ENCODE results near the gene GTF2H3. TPM values are rescaled to one million over a fixed set of nuclear protein-coding genes. Genes with fewer than 3 reads are reported as not detected.

GTF2H3 gene
- total and polyA plus RNA-seq, 9 of the 15 experiments (the other 6 are each of a cell fraction or from before 2014, with no cell fraction given) = 22.7 to 99.7 (median 49.6) TPM

- no peak for TF ChIP-seq RCOR1 (IDR thresholded peaks at IDR 0.05; ENCODE audit: borderline replicate concordance in 1 of 2, low read depth in 2 of 2, low read length in 2 of 2)
- TF ChIP-seq, protein P1, sequence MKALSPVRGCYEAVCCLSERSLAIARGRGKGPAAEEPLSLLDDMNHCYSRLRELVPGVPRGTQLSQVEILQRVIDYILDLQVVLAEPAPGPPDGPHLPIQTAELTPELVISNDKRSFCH (CRISPR knock-in tag; IDR thresholded peaks at IDR 0.05) = no peak
- TF ChIP-seq, protein P1 (tag; IDR thresholded peaks at IDR 0.05) = no peak
- peak; percentile 91 to 95; a peak in 3 of 4 replicates for TF ChIP-seq SIN3A (IDR thresholded peaks at IDR 0.05; ENCODE audit: borderline replicate concordance in 2 of 2, control insufficient read depth in 1 of 2, low read depth in 2 of 2, low read length in 2 of 2)
- TF ChIP-seq TAF7 (tag; IDR thresholded peaks at IDR 0.05) = no peak
- TF ChIP-seq CBFB (CRISPR knock-in tag; IDR thresholded peaks at IDR 0.05) = 0 out of 2 replicates have a peak, but pooled peaks have one; percentile 51
- peak; percentile 86; the same call in 1 of the 2 replicates for TF ChIP-seq ARID4B (CRISPR knock-in tag; IDR thresholded peaks at IDR 0.05)
- TF ChIP-seq SP1 (CRISPR knock-in tag; IDR thresholded peaks at IDR 0.05) = peak; percentile 58
- TF ChIP-seq PHF8 (IDR thresholded peaks at IDR 0.05; ENCODE audit: borderline replicate concordance, low read length) = peak; percentile 68; the same call in 1 of the 2 replicates
- no peak for TF ChIP-seq FOSL1 (tag; conservative IDR thresholded peaks at IDR 0.05)
- no peak for TF ChIP-seq TEAD1 (CRISPR knock-in tag; IDR thresholded peaks at IDR 0.05)
- TF ChIP-seq ZNF134 (CRISPR knock-in tag; conservative IDR thresholded peaks at IDR 0.05) = no peak
- no peak for TF ChIP-seq NELFE (IDR thresholded peaks at IDR 0.05; ENCODE audit: insufficient read depth, insufficient read length)
- TF ChIP-seq MITF (IDR thresholded peaks at IDR 0.05) = no peak
- TF ChIP-seq PURB (CRISPR knock-in tag; IDR thresholded peaks at IDR 0.05; ENCODE audit: low read depth) = no peak
- TF ChIP-seq, protein P2, sequence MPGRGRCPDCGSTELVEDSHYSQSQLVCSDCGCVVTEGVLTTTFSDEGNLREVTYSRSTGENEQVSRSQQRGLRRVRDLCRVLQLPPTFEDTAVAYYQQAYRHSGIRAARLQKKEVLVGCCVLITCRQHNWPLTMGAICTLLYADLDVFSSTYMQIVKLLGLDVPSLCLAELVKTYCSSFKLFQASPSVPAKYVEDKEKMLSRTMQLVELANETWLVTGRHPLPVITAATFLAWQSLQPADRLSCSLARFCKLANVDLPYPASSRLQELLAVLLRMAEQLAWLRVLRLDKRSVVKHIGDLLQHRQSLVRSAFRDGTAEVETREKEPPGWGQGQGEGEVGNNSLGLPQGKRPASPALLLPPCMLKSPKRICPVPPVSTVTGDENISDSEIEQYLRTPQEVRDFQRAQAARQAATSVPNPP (IDR thresholded peaks at IDR 0.05; ENCODE audit: borderline replicate concordance, insufficient read depth, insufficient read length) = no peak
- no peak for TF ChIP-seq GTF2B (IDR thresholded peaks at IDR 0.05; ENCODE audit: extremely low read depth, insufficient read length)
- TF ChIP-seq PTTG1 (tag; IDR thresholded peaks at IDR 0.05; ENCODE audit: low read depth) = no peak
These were observed 37.5 kb downstream of the GTF2H3 start, which contains the start of gene TCTN2 (continued) for GRCh38 chr12:123670882-123671728.

Data from K562 (cell line).